Common myeloid progenitor, CD34-positive (primary cell): ENCODE data around the gene NTM.

Source experiments
- CTCF ChIA-PET: fragments of 350-600 bp; sonication (Branson Sonifier 250); formaldehyde crosslinking; loops from one replicate; lab custom pipeline; 2021; ENCODE audit warnings: antibody characterized with exemption; lab: Charles Lee
- POLR2A ChIA-PET: fragments of 350-600 bp; sonication (Branson Sonifier 250); formaldehyde crosslinking; loops from one replicate; lab custom pipeline; 2021; ENCODE audit warnings: antibody characterized with exemption; lab: Charles Lee
- DNase-seq, 3 donors: peaks; one replicate each; pipeline versions ENCODE4 v3.0.0 to v3.0.0-alpha.2; 2013
- H3K27ac ChIP-seq, 2 experiments: 1 replicate in 1 of 2; 2 replicates in 1 of 2; pipeline ENCODE4 v1.7.0; 2013; ENCODE audit warnings: inconsistent platforms in 2 of 2, low read length in 2 of 2, mild to moderate bottlenecking in 2 of 2, low read depth in 1 of 2, moderate library complexity in 1 of 2; ENCODE audit not compliant: severe bottlenecking in 2 of 2, insufficient read depth in 1 of 2, poor library complexity in 1 of 2
- H3K27me3 ChIP-seq, 5 experiments: replicated peaks in 2 of 5; 1 replicate in 3 of 5; 2 replicates in 2 of 5; pipeline versions ENCODE4 v1.6.1 to v1.7.0; 2013; ENCODE audit warnings: low read length in 4 of 5, mild to moderate bottlenecking in 2 of 5, moderate library complexity in 2 of 5, inconsistent platforms in 1 of 5; ENCODE audit not compliant: insufficient read depth in 5 of 5, control insufficient read depth in 4 of 5
- H3K36me3 ChIP-seq, 4 experiments: 1 replicate in 2 of 4; 2 replicates in 2 of 4; pipeline versions ENCODE4 v1.6.1 to v1.7.0; 2013; ENCODE audit warnings: low read length in 3 of 4, control low read depth in 1 of 4, mild to moderate bottlenecking in 1 of 4; ENCODE audit not compliant: control insufficient read depth in 4 of 4, insufficient read depth in 4 of 4
- H3K4me1 ChIP-seq, 4 experiments: 1 replicate in 3 of 4; 2 replicates in 1 of 4; pipeline versions ENCODE4 v1.6.1 to v1.7.1; 2013; ENCODE audit warnings: low read length in 3 of 4, mild to moderate bottlenecking in 3 of 4, control low read depth in 1 of 4, inconsistent platforms in 1 of 4, moderate library complexity in 1 of 4; ENCODE audit not compliant: control insufficient read depth in 4 of 4, insufficient read depth in 4 of 4; ENCODE audit errors: control extremely low read depth in 1 of 4
- H3K4me3 ChIP-seq, 7 experiments: 1 replicate in 4 of 7; 2 replicates in 3 of 7; pipeline versions ENCODE4 v1.5.1 to v1.7.0; 2013; ENCODE audit warnings: mild to moderate bottlenecking in 7 of 7, low read length in 6 of 7, moderate library complexity in 6 of 7, inconsistent platforms in 2 of 7, low read depth in 2 of 7, control low read depth in 1 of 7; ENCODE audit not compliant: insufficient read depth in 4 of 7, control insufficient read depth in 1 of 7; ENCODE audit errors: extremely low read depth in 1 of 7
- H3K9me3 ChIP-seq, 5 experiments: 1 replicate in 4 of 5; 2 replicates in 1 of 5; pipeline versions ENCODE4 v1.6.1 to v1.7.1; 2013; ENCODE audit warnings: low read length in 4 of 5, mild to moderate bottlenecking in 2 of 5, inconsistent platforms in 1 of 5, low read depth in 1 of 5, moderate library complexity in 1 of 5; ENCODE audit not compliant: control insufficient read depth in 4 of 5, insufficient read depth in 2 of 5; ENCODE audit errors: control extremely low read depth in 1 of 5
- WGBS: methylation state at CpG from one replicate; pipeline ENCODE4 v1.1.5; 2013; ENCODE audit not compliant: insufficient coverage; 5-methylcytosine and 5-hydroxymethylcytosine counted together

The NTM gene

GRCh38 chr11:131353766-131354165, 16.6 kb upstream of the NTM start:
- POLR2A ChIA-PET: no interaction called here
- H3K4me3 ChIP-seq: no peak overlapping the region
- H3K27ac ChIP-seq: no peak overlapping the region
- DNase-seq: no peak
- peaks cover 0 to 3% (median 0%) of the 10 kb centered on the region in 5 experiments for H3K9me3 ChIP-seq
- H3K27me3 ChIP-seq: no peaks in the 10 kb centered on the region
- 94% methylated on average over 2 of the region's 2 CpGs for WGBS
- CTCF ChIA-PET: no interaction called here
- no peaks in the 10 kb centered on the region for H3K4me1 ChIP-seq
- no peaks in the 10 kb centered on the region for H3K36me3 ChIP-seq

GRCh38 chr11:131354251-131354701, 16.1 kb upstream of the NTM start:
- Histone ChIP-seq H3K36me3 (no peaks in the 10 kb centered on the region), H3K27ac (no peak overlapping the region), H3K27me3 (no peaks in the 10 kb centered on the region), H3K9me3 (peaks cover 0 to 3% (median 0%) of the 10 kb centered on the region in 5 experiments), H3K4me3 (no peak overlapping the region), H3K4me1 (no peaks in the 10 kb centered on the region)
- ChIA-PET CTCF (no interaction called here), POLR2A (no interaction called here)
- 66% methylated on average over 3 of the region's 5 CpGs for WGBS
- DNase-seq: no peak

GRCh38 chr11:131356206-131356605, 14.2 kb upstream of the NTM start:
- ChIA-PET CTCF (no interaction called here), POLR2A (no interaction called here)
- Histone ChIP-seq H3K36me3 (no peaks in the 10 kb centered on the region), H3K27ac (no peak overlapping the region), H3K4me1 (no peaks in the 10 kb centered on the region), H3K4me3 (no peak overlapping the region), H3K27me3 (no peaks in the 10 kb centered on the region), H3K9me3 (peaks cover 0 to 3% (median 0%) of the 10 kb centered on the region in 5 experiments)
- WGBS: 95% methylated on average over 3 of the region's 6 CpGs
- DNase-seq: no peak

DNA sequence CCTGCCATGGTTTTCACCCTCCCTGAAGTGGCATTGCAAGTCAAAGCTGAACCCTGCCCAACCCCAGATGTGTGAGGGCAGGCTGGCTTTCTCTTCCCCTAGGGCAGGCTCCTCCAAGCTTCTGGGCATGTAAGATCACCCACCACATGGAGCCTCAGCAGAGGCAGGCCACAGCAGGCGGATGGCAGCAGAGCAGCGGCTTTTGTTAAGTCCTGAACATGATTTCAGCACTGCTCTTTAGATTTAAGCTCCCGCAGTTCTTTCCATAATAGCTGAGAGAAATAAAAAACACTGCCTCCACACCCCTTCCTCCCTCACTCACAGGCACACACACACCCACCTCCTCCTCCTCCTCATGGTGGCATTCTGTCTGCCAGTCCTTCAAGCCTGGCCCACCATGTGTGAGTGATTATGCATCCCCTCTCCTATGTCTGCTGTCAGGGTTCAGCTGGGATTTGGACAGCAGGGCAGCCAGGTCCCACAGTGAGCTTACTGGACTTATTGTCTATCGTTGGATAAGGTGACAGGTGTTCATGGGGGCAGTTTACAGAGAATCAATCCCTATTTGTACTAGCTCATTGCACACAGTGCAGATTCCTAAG, 5.0 kb upstream of the NTM start:
- H3K4me1 ChIP-seq: no peaks in the 10 kb centered on the region
- H3K27me3 ChIP-seq: peaks cover 0 to 15% (median 8%) of the 10 kb centered on the region in 5 experiments
- POLR2A ChIA-PET: no interaction called here
- WGBS: 81% methylated on average over 4 of the region's 4 CpGs
- H3K9me3 ChIP-seq: no peaks in the 10 kb centered on the region
- no peak overlapping the region for H3K4me3 ChIP-seq
- no peaks in the 10 kb centered on the region for H3K36me3 ChIP-seq
- no peak for DNase-seq
- CTCF ChIA-PET: interaction anchor here (0.6 kb wide), 1 partner anchor 291 kb away, joined by 3 read pairs; no protein-coding TSS in a partner anchor
- H3K27ac ChIP-seq: no peak overlapping the region

DNA sequence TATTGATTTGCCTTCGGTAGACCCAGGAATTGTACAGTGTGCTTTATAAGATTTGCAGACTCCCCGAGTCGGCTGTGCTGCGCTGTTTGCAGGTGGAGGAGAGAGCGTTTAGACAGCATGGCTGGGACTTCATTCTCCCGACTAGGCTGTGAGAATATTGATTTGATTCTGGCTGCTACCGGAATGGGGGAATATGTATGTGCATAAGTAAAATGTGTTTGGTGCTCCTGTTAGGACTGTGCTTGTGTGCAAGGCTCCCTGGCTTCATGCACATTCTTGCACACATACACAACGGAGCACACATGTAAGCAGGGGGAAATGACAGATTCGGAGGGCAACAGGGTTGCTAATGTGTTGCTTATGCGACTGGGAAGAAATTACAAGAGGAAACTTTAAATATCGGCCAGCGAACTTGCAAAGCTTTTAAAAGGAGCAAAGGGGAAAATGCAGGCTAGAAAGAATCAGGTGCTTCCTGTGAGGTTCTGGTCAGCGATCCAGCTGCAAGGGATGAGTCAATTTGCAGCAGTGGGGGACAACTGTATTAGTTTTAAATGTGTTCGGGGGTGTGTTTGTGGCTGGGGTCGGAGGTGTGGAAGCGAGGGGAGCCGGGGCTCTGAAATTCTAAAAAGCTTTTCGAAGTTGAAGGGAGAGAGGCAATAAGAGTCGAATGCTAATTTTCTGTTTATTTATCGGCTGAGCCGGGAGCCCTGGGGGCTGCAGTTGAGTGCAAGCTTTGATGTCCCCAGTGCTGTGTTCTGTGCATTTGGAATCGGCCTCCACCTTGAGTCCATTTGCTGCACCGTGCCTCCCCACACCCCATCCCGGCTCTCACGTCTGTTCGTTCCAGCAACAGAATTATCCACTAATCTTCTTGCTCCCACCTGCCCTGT, 731 bp downstream of the NTM start:
- ChIA-PET CTCF (no interaction called here), POLR2A (no interaction called here)
- H3K36me3 ChIP-seq: no peaks in the 10 kb centered on the region
- WGBS: 6% methylated on average over 17 of the region's 26 CpGs
- no peak overlapping the region for H3K4me3 ChIP-seq
- H3K27ac ChIP-seq: no peak overlapping the region
- H3K4me1 ChIP-seq: no peaks in the 10 kb centered on the region
- DNase-seq: no peak
- no peaks in the 10 kb centered on the region for H3K9me3 ChIP-seq
- peaks cover 2 to 59% (median 20%) of the 10 kb centered on the region in 5 experiments for H3K27me3 ChIP-seq

- Histone ChIP-seq H3K27me3 (peaks cover 2 to 59% (median 20%) of the 10 kb centered on the region in 5 experiments), H3K36me3 (no peaks in the 10 kb centered on the region), H3K9me3 (no peaks in the 10 kb centered on the region), H3K27ac (no peak overlapping the region), H3K4me1 (no peaks in the 10 kb centered on the region), H3K4me3 (no peak overlapping the region)
- no peak for DNase-seq
- CTCF ChIA-PET: no interaction called here
- POLR2A ChIA-PET: no interaction called here
- 27% methylated on average over 7 of the region's 7 CpGs for WGBS
Measured at GRCh38 chr11:131371791-131372104, 1.3 kb downstream of the NTM start.
